Hematopoietic multipotent progenitor cell (in vitro differentiated cells): ENCODE measurements around the gene PCDHB13. TPM values are rescaled to one million over a fixed set of nuclear protein-coding genes. Genes with fewer than 3 reads are reported as not detected.
"Not testable (repeated sequence)": the region's sequence is repeated elsewhere in the genome, so short reads cannot be mapped to it uniquely, and the experiment has no call there.

Source experiments
- DNase-seq, 3 donors: peaks; one replicate each; pipeline ENCODE4 v3.0.0-alpha.2; 2011 to 2015; ENCODE audit warnings: low read depth in 2 of 3, low spot score in 2 of 3
- total RNA-seq: library from RNA; depleted of rRNA; stranded (reverse); fragments of >200 nt; gene quantifications from one replicate; pipeline ENCODE4 v1.2.3, GENCODE V29; 2012

The PCDHB13 gene
- total RNA-seq, 1 donor, result under 0.01 TPM

DNA sequence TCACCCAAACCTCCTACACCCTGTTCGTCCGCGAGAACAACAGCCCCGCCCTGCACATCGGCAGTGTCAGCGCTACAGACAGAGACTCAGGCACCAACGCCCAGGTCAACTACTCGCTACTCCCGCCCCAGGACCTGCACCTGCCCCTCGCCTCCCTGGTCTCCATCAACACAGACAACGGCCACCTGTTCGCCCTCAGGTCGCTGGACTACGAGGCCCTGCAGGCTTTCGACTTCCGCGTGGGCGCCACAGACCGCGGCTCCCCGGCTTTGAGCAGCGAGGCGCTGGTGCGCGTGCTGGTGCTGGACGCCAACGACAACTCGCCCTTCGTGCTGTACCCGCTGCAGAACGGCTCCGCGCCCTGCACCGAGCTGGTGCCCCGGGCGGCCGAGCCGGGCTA lies 12.6 kb upstream of the PCDHB13 start:
- DNase-seq, result not testable (repeated sequence)

DNA sequence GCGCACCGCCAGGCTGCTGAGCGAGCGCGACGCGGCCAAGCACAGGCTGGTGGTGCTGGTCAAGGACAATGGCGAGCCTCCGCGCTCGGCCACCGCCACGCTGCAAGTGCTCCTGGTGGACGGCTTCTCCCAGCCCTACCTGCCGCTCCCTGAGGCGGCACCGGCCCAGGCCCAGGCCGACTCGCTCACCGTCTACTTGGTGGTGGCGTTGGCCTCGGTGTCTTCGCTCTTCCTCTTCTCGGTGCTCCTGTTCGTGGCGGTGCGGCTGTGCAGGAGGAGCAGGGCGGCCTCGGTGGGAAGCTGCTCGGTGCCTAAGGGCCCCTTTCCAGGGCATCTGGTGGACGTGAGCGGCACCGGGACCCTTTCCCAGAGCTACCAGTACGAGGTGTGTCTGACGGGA lies 12.1 kb upstream of the PCDHB13 start:
- not testable (repeated sequence) for DNase-seq

DNA sequence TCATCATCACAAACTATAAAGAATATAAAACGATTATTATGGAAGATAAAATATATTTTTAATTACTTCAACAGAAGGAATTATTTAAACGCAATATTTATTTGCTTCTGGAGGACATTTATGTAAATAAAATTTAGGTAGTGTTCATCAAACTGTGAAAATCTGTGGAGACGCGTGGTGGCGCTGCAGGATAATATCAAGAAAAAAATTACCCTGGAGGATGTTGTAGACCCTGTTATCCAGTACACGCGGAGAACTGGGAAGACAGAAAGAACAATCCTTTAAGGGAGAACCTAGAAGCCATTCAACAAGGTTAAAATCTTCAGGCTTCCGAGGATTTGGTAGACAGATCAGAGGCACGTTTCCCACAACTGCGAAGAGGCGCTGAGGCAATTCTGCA lies 5.2 kb upstream of the PCDHB13 start, which contains the start of gene PCDHB12:
PCDHB12 (plus strand) TSS at position 242 of the 400 bp plus-strand sequence. CDS start 189 bp downstream, outside the sequence.
- DNase-seq, result no peak

DNA sequence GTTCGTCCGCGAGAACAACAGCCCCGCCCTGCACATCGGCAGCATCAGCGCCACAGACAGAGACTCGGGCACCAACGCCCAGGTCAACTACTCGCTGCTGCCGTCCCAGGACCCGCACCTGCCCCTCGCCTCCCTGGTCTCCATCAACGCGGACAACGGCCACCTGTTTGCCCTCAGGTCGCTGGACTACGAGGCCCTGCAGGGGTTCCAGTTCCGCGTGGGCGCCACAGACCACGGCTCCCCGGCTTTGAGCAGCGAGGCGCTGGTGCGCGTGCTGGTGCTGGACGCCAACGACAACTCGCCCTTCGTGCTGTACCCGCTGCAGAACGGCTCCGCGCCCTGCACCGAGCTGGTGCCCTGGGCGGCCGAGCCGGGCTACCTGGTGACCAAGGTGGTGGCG lies 3.4 kb upstream of the PCDHB13 start:
- not testable (repeated sequence) for DNase-seq

DNA sequence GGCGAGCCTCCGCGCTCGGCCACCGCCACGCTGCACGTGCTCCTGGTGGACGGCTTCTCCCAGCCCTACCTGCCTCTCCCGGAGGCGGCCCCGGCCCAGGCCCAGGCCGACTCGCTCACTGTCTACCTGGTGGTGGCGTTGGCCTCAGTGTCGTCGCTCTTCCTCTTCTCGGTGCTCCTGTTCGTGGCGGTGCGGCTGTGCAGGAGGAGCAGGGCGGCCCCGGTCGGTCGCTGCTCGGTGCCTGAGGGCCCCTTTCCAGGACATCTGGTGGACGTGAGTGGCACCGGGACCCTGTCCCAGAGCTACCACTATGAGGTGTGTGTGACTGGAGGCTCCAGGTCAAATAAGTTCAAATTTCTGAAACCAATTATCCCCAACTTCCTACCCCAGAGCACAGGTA lies 2.9 kb upstream of the PCDHB13 start:
- not testable (repeated sequence) for DNase-seq

DNA sequence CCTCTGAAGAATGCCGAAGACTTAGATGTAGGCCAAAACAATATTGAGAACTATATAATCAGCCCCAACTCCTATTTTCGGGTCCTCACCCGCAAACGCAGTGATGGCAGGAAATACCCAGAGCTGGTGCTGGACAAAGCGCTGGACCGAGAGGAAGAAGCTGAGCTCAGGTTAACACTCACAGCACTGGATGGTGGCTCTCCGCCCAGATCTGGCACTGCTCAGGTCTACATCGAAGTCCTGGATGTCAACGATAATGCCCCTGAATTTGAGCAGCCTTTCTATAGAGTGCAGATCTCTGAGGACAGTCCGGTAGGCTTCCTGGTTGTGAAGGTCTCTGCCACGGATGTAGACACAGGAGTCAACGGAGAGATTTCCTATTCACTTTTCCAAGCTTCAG lies 864 bp downstream of the PCDHB13 start:
- DNase-seq, result not testable (repeated sequence)

DNA sequence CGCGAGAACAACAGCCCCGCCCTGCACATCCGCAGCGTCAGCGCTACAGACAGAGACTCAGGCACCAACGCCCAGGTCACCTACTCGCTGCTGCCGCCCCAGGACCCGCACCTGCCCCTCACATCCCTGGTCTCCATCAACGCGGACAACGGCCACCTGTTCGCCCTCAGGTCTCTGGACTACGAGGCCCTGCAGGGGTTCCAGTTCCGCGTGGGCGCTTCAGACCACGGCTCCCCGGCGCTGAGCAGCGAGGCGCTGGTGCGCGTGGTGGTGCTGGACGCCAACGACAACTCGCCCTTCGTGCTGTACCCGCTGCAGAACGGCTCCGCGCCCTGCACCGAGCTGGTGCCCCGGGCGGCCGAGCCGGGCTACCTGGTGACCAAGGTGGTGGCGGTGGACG lies 1.8 kb downstream of the PCDHB13 start:
- DNase-seq, result not testable (repeated sequence)

DNA sequence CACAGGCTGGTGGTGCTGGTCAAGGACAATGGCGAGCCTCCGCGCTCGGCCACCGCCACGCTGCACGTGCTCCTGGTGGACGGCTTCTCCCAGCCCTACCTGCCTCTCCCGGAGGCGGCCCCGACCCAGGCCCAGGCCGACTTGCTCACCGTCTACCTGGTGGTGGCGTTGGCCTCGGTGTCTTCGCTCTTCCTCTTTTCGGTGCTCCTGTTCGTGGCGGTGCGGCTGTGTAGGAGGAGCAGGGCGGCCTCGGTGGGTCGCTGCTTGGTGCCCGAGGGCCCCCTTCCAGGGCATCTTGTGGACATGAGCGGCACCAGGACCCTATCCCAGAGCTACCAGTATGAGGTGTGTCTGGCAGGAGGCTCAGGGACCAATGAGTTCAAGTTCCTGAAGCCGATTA lies 2.3 kb downstream of the PCDHB13 start:
- not testable (repeated sequence) for DNase-seq

DNA sequence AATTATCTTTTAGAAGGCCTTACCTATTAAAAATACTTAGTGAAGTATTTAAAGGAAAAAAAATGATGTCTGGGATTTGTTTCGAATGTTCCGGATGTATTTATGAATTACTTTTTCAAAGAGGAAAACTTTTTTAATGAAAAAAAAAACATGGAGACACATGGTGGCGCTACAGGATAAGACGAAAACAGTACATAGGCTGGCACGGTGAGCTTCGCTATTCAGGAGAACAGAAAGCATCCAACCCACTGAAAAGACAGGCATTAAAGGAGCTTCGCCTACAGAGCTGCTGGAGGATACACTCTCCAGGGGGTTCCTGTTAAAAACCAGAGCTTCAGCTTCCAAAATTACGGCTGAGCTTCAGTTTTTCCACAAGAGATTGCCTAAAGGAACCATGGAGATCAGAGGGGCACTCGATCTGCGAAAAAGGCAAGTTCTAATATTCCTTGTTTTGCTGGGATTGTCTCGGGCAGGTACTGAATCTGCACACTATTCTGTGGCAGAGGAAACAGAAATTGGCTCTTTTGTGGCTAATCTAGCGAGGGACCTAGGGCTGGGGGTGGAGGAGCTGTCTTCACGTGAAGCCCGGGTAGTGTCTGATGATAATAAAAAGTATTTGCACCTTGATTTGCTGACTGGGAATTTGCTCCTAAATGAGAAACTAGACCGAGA lies 9.5 kb downstream of the PCDHB13 start, which contains the start of gene PCDHB14:
PCDHB14 (plus strand) TSS at position 232 of the 672 bp plus-strand sequence; CDS start at position 395, 163 bp downstream.
- peak in 1 of 3 donors; percentile 45 for DNase-seq

DNA sequence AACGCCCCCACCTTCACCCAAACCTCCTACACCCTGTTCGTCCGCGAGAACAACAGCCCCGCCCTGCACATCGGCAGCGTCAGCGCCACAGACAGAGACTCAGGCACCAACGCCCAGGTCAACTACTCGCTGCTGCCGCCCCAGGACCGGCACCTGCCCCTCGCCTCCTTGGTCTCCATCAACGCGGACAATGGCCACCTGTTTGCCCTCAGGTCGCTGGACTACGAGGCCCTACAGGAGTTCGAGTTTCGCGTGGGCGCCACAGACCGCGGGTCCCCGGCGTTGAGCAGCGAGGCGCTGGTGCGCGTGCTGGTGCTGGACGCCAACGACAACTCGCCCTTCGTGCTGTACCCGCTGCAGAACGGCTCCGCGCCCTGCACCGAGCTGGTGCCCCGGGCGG lies 11.1 kb downstream of the PCDHB13 start:
- DNase-seq, result not testable (repeated sequence)

DNA sequence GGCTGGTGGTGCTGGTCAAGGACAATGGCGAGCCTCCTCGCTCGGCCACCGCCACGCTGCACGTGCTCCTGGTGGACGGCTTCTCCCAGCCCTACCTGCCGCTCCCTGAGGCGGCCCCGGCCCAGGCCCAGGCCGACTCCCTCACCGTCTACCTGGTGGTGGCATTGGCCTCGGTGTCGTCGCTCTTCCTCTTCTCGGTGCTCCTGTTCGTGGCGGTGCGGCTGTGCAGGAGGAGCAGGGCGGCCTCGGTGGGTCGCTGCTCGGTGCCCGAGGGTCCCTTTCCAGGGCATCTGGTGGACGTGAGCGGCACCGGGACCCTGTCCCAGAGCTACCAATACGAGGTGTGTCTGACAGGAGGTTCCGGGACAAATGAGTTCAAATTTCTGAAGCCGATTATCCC lies 11.7 kb downstream of the PCDHB13 start:
- DNase-seq, result not testable (repeated sequence)

DNA sequence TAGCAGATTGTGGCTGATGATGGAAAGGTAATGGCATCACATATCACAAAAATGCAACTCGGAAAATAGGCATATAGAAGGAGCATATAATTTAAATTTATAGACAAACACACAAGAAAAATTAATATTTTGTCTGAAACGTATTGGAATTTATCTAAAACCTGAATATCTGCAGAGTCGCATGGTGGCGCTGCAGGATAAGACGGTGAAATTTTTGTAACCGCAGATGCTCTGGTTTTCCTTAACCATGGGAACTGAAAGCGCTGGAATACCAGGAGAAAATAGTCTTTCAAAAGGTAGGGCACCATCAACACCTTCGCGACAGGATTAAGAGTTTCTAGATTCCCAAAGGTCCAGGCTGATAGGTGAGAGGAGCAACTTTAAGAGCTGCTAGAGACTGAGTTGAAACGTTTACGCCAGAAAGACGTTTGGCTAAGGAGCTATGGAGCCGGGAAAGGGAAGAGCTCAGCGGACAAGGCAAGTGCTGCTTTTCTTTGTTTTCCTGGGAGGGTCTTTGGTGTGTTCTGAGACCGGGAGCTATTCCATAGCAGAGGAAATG lies 20.5 kb downstream of the PCDHB13 start:
- no peak for DNase-seq

DNA sequence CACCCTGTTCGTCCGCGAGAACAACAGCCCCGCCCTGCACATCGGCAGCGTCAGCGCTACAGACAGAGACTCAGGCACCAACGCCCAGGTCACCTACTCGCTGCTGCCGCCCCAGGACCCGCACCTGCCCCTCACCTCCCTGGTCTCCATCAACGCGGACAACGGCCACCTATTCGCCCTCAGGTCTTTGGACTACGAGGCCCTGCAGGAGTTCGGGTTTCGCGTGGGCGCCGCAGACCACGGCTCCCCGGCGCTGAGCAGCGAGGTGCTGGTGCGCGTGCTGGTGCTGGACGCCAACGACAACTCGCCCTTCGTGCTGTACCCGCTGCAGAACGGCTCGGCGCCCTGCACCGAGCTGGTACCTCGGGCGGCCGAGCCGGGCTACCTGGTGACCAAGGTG lies 22.2 kb downstream of the PCDHB13 start:
- not testable (repeated sequence) for DNase-seq

DNA sequence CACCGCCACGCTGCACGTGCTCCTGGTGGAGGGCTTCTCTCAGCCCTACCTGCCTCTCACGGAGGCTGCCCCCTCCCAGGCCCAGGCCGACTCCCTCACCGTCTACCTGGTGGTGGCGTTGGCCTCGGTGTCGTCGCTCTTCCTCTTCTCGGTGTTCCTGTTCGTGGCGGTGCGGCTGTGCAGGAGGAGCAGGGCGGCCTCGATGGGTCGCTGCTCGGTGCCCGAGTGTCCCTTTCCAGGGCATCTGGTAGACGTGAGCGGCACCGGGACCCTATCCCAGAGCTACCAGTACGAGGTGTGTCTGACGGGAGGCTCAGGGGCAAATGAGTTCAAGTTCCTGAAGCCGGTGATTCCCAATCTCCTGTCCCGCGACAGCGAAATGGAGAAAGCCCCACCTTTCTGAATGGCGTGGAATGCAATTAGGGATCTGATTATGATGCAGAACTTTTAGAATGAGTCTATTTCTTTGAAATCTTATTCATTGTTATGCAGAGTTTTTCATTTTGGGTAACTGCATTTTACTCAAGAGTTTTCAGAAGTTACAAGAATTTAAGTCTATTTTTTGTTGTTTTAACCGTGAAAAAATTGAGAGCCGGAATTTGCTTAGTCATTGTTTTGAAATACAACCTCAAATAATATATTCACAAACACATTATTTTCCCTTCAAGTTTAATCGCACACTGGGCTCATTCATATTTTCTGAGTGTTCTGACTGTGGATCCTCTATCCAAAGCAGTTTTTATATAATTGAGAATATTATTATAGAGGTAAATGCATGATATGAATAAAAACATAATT lies 23.0 kb downstream of the PCDHB13 start:
- no peak for DNase-seq

DNA sequence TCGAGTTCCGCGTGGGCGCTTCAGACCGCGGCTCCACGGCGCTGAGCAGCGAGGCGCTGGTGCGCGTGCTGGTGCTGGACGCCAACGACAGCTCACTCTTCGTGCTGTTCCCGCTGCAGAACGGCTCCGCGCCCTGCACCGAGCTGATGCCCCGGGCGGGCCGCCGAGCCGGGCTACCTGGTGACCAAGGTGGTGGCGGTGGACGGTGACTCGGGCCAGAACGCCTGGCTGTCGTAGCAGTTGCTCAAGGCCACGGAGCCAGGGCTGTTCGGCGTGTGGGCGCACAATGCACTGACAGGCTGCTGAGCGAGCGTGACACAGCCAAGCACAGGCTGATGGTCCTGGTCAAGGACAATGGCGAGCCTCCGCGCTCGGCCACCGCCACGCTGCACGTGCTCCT lies 27.8 kb downstream of the PCDHB13 start:
- no peak for DNase-seq

DNA sequence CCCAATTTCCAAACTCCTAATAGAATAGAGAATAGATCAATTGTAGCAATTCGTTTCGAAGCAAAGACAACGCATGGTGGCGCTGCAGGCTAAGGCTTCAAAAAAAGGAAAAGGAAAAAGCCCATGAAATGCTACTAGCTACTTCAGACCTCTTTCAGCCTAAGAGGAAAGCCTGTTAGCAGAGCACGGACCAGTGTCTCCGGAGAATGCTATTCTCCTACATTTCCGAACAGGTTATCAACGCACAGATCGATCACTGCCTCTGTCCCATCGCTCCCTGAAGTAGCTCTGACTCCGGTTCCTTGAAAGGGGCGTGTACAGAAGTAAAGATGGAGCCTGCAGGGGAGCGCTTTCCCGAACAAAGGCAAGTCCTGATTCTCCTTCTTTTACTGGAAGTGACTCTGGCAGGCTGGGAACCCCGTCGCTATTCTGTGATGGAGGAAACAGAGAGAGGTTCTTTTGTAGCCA lies 31.6 kb downstream of the PCDHB13 start, which contains the start of gene PCDHB15:
PCDHB15 (plus strand) TSS at position 146 of the 468 bp plus-strand sequence; CDS start at position 330, 184 bp downstream.
- peak in 1 of 3 donors; percentile 33 for DNase-seq

DNA sequence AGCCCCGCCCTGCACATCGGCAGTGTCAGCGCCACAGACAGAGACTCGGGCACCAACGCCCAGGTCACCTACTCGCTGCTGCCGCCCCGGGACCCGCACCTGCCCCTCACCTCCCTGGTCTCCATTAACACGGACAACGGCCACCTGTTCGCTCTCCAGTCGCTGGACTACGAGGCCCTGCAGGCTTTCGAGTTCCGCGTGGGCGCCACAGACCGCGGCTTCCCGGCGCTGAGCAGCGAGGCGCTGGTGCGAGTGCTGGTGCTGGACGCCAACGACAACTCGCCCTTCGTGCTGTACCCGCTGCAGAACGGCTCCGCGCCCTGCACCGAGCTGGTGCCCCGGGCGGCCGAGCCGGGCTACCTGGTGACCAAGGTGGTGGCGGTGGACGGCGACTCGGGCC lies 33.3 kb downstream of the PCDHB13 start:
- DNase-seq, result not testable (repeated sequence)

DNA sequence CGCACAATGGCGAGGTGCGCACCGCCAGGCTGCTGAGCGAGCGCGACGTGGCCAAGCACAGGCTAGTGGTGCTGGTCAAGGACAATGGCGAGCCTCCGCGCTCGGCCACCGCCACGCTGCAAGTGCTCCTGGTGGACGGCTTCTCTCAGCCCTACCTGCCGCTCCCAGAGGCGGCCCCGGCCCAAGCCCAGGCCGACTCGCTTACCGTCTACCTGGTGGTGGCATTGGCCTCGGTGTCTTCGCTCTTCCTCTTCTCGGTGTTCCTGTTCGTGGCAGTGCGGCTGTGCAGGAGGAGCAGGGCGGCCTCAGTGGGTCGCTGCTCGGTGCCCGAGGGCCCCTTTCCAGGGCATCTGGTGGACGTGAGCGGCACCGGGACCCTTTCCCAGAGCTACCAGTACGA lies 33.7 kb downstream of the PCDHB13 start:
- not testable (repeated sequence) for DNase-seq

DNA sequence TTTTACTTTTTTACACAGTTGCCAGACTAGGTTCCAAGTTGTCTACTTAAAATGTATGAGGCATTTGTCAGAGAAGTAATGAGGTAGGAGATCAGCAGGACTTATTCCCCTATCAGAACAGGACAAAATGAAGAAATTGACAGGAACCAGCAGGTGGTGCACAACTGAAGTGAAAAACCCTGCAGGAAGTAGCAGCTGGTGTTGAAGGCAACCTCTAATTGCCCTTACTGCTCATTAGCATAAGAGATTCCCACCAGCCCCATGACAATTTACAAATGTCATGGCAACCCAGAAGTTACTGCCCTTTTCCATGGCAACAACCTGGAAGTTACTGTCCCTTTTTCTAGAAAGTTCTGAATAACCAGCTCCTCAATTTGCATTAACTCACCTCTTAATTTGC lies 36.9 kb downstream of the PCDHB13 start:
- no peak for DNase-seq

DNA sequence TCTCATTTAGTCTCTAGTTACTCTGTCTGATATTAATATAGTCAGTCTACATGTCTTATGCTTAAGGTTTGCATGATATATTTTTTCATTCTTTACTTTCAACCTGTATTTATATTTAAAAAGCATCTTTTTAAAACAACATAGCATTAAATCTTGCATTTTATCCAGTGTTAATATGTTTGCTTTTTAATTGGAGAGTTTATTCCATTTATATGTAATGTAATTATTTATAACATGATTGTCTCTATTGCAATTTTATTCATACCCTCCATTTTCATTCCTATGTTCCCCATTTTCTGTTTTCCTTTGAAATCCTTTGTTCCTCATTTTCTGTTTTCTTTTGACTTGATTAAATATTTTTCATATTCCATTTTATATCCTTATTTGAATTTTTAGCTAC lies 44.7 kb downstream of the PCDHB13 start:
- no peak for DNase-seq

DNA sequence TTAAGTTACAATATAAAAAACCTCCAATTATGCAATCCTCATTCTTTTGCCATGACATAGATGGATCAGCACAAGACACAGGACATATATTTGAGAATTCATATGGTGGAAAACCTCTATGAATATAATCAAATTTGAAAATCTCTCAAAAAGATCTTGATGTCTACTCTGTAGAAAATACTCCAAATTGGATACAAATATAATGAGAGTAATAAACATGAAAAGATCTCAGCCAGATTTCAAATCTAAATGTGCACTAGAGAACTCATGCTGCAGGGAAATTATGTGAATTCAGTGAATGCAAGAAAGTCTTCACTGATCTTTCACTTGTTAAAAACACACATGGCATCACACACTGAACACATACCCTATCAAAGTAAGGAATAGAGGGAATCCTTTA lies 45.2 kb downstream of the PCDHB13 start:
- no peak for DNase-seq
